Cardiac muscle cell (in vitro differentiated cells and primary cell): ENCODE results near the gene NPAT. TPM values are rescaled to one million over a fixed set of nuclear protein-coding genes. Genes with fewer than 3 reads are reported as not detected.

Experiments used
- DNase-seq, 2 donors: peaks; one replicate each; pipeline versions ENCODE4 v3.0.0 to v3.0.0-alpha.2; 2010 to 2017; ENCODE audit warnings: low read depth in 1 of 2, low spot score in 1 of 2
- H3K27ac ChIP-seq: fragments of 200-600 bp; sonication (generic); 2 replicates; pipeline ENCODE4 v1.5.1; 2016
- H3K27me3 ChIP-seq: fragments of 200-600 bp; sonication (generic); 2 replicates; pipeline ENCODE4 v1.6.0; 2016; ENCODE audit warnings: control low read depth
- H3K36me3 ChIP-seq: fragments of 200-600 bp; sonication (generic); 2 replicates; pipeline ENCODE4 v1.5.1; 2016; ENCODE audit warnings: control low read depth
- H3K4me1 ChIP-seq: fragments of 200-600 bp; sonication (generic); 2 replicates; pipeline ENCODE4 v1.8.1; 2017; ENCODE audit warnings: low read depth, mild to moderate bottlenecking, mixed run types
- H3K4me3 ChIP-seq: fragments of 200-600 bp; sonication (generic); 2 replicates; pipeline ENCODE4 v1.5.1; 2016; ENCODE audit warnings: mild to moderate bottlenecking
- H3K9me3 ChIP-seq: fragments of 200-600 bp; sonication (generic); 2 replicates; pipeline ENCODE4 v1.5.1; 2017; ENCODE audit warnings: low read depth, mild to moderate bottlenecking, control low read depth
- polyA plus RNA-seq: library from polyadenylated mRNA; unstranded; fragments of >200 nt; fragmentation: Nextera tagmentation; extraction: Ambion mirVana; gene quantifications from 2 replicates; pipeline ENCODE4 v1.2.1, GENCODE V29; 2016
- total RNA-seq: library from RNA; depleted of rRNA; stranded (reverse); fragments of >200 nt; gene quantifications from 2 replicates; pipeline ENCODE4 v1.2.3, GENCODE V29; 2016
- TF ChIP-seq, protein P1 (sequence below): IDR thresholded peaks from 2 replicates; pipeline ENCODE4 v1.5.1; 2012; ENCODE audit warnings: low read depth, mild to moderate bottlenecking, low read length

NPAT gene
- total and polyA plus RNA-seq, 2 experiments from 2014 or later: 9.7 to 9.9 TPM

DNA sequence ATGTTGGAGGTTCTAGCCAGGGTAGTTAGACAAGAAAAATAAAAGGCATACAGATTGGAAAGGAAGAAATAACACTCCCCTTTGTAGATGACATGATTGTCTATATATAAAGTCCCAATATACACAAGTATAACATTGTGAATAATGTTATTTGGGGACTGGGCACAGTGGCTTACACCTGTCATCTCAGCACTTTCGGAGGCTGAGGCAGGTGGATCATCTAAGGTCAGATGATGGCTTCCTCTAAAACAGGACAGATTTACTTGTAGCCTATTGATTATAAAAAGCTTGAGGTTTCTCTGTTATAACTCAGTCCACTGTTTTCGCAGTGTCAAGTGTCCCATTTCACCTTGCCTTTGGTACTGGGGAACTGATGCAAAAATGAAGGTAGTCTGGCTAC lies 20.0 kb upstream of the NPAT start:
- TF ChIP-seq, protein P1, sequence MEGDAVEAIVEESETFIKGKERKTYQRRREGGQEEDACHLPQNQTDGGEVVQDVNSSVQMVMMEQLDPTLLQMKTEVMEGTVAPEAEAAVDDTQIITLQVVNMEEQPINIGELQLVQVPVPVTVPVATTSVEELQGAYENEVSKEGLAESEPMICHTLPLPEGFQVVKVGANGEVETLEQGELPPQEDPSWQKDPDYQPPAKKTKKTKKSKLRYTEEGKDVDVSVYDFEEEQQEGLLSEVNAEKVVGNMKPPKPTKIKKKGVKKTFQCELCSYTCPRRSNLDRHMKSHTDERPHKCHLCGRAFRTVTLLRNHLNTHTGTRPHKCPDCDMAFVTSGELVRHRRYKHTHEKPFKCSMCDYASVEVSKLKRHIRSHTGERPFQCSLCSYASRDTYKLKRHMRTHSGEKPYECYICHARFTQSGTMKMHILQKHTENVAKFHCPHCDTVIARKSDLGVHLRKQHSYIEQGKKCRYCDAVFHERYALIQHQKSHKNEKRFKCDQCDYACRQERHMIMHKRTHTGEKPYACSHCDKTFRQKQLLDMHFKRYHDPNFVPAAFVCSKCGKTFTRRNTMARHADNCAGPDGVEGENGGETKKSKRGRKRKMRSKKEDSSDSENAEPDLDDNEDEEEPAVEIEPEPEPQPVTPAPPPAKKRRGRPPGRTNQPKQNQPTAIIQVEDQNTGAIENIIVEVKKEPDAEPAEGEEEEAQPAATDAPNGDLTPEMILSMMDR: no peak
- no peaks in the 10 kb centered on the region for H3K4me1 ChIP-seq

DNA sequence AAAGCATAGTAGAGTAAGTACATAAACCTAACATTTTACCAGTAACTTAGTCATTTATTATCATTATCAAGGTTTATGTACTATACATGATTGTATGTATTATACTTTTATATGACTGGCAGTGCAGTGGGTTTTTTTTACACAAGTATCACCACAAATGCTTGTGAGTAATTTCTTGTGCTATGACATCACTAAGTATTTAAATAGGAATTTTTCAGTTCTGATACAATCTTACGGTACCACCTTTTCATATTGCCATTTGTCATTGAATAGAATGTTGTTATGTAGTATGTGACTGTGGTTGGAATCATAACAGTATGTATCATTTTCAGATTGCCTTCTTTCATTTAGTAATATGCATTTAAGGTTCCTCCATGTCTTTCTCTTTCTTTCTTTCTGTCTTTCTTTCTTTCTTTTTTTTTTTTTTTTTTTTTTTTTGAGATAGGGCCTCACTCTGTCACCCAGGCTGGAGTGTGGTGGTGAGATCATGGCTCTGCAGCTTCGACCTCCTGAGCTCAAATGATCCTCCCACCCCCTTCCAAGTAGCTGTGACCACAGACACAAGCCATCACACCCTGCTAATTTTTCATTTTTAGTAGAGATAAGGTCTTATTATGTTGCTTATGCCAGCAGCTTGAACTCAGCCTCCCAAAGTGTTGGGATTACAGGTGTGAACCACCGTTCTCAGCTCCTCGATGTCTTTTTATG lies 19.0 kb upstream of the NPAT start:
- TF ChIP-seq, protein P1: no peak
- H3K27me3 ChIP-seq: no peaks in the 10 kb centered on the region
- no peak overlapping the region for H3K27ac ChIP-seq
- H3K9me3 ChIP-seq: no peaks in the 10 kb centered on the region
- H3K4me3 ChIP-seq: no peak overlapping the region
- peaks cover 17% of the 10 kb centered on the region for H3K36me3 ChIP-seq
- H3K4me1 ChIP-seq: no peaks in the 10 kb centered on the region
- no peak for DNase-seq

More for the DNA sequence above, 20.0 kb upstream of the NPAT start:
- no peaks in the 10 kb centered on the region for H3K27me3 ChIP-seq
- no peak for DNase-seq
- H3K4me3 ChIP-seq: no peak overlapping the region
- H3K36me3 ChIP-seq: peaks cover 24% of the 10 kb centered on the region
- no peaks in the 10 kb centered on the region for H3K9me3 ChIP-seq
- no peak overlapping the region for H3K27ac ChIP-seq

DNA sequence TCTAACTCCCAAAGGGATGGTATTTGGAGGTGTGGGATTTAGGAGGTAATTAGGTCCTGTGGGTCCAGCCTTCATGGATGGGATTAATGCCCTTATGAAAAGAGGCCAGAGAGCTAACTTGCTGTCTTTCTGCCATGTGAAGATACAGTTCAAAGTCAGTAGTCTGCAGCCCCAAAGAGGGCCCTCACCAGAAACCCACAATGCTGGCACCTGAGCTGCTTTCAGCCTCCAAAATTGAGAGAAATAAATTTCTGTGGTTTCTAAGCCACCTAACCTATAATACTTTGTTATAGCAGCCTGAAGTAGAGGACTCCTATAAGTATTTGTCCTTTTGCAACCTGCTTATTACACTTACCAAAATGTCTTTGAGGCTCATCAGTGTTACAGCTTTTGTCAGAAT lies 16.6 kb upstream of the NPAT start:
- no peak overlapping the region for H3K4me3 ChIP-seq
- H3K27ac ChIP-seq: no peak overlapping the region
- no peak for DNase-seq
- TF ChIP-seq, protein P1: no peak
- no peaks in the 10 kb centered on the region for H3K9me3 ChIP-seq
- H3K36me3 ChIP-seq: peaks cover 15% of the 10 kb centered on the region
- H3K27me3 ChIP-seq: no peaks in the 10 kb centered on the region
- no peaks in the 10 kb centered on the region for H3K4me1 ChIP-seq

DNA sequence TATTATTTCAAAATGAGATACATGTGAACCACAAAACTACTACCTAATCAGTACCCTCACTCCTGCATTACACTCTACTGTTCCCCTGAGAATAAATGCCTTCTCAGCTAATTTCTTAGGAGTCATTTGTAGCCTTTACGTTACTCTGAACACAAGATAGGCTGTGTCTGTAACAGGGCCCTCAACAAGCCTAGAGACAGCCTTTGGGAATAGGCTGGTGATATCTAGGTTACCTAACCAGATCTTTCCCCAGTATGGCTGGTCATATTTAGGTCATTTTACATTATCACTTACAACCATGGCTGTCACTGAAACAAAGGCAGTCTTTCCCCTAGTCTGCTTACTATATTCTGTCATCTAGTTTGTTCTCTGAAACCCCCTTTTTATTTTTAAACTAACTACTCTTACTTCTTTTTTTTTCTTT lies 14.6 kb upstream of the NPAT start:
- Histone ChIP-seq H3K9me3 (no peaks in the 10 kb centered on the region), H3K4me3 (no peak overlapping the region), H3K36me3 (peaks cover 20% of the 10 kb centered on the region), H3K27ac (no peak overlapping the region), H3K4me1 (no peaks in the 10 kb centered on the region), H3K27me3 (no peaks in the 10 kb centered on the region)
- TF ChIP-seq, protein P1: no peak
- DNase-seq: peak in 1 of 2 donors; percentile 5

DNA sequence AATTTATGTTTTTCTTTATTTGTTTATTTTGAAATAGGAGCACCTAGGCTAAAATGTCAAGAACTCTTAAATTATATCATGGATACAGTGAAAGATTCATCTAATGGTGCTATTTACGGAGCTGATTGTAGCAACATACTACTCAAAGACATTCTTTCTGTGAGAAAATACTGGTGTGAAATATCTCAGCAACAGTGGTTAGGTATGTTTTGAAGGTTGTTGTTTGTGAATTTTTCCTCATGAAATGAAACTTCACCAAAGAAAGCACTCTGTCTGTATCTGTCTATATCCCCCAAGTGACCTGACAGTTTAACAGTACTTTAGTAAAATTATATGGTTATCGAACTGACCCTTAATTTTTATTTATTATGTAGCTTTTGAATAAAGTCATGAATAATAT lies 13.2 kb upstream of the NPAT start:
- no peak for DNase-seq
- H3K4me3 ChIP-seq: no peak overlapping the region
- no peak overlapping the region for H3K27ac ChIP-seq
- no peaks in the 10 kb centered on the region for H3K27me3 ChIP-seq
- no peaks in the 10 kb centered on the region for H3K9me3 ChIP-seq
- TF ChIP-seq, protein P1: no peak
- no peaks in the 10 kb centered on the region for H3K4me1 ChIP-seq
- peaks cover 29% of the 10 kb centered on the region for H3K36me3 ChIP-seq
